ENCODE results near the gene COG1.

- TF ChIP-seq MYC (IDR thresholded peaks at IDR 0.05; ENCODE audit: borderline replicate concordance, low read length) (no peak), CTCF (IDR thresholded peaks at IDR 0.05) (no peak), RAD21 (conservative IDR thresholded peaks at IDR 0.05 in 1 of 2, IDR thresholded peaks at IDR 0.05 in 1 of 2) (no peak), SMC3 (IDR thresholded peaks at IDR 0.05) (no peak), POLR2A (IDR thresholded peaks at IDR 0.05; ENCODE audit: low read length) (no peak), EP300 (IDR thresholded peaks at IDR 0.05) (no peak), NFE2L2 (conservative IDR thresholded peaks at IDR 0.05; ENCODE audit: low read length) (no peak), HMGXB4 (CRISPR knock-in tag; IDR thresholded peaks at IDR 0.05; ENCODE audit: borderline replicate concordance) (no peak), CHD4 (IDR thresholded peaks at IDR 0.05; ENCODE audit: borderline replicate concordance) (no peak), FOXS1 (CRISPR knock-in tag; IDR thresholded peaks at IDR 0.05) (no peak)
These were observed 10.1 kb upstream of the COG1 start for GRCh38 chr17:73182616-73183310.

Data from A549 (cell line).